HL-60 (cell line): ENCODE measurements around the gene SKIC8.

Source experiments
- DNase-seq, 2 experiments: peaks; one replicate each; pipeline ENCODE4 v3.0.0-alpha.2; 2010 to 2020; ENCODE audit warnings: low read depth in 1 of 2, low spot score in 1 of 2
- H3K27ac ChIP-seq: fragments of 250-450 bp; sonication (Bioruptor Pico); replicated peaks from 2 replicates; pipeline ENCODE4 v1.5.1; 2020; ENCODE audit warnings: mild to moderate bottlenecking, moderate library complexity
- H3K27me3 ChIP-seq: fragments of 250-450 bp; sonication (Bioruptor Pico); 2 replicates; pipeline ENCODE4 v1.5.1; 2021; ENCODE audit warnings: mild to moderate bottlenecking, moderate library complexity; ENCODE audit not compliant: insufficient read depth, poor library complexity, severe bottlenecking
- H3K4me3 ChIP-seq: replicated peaks from 2 replicates; pipeline ENCODE4 v1.5.1; 2011; ENCODE audit warnings: mild to moderate bottlenecking, control low read depth, low read length; ENCODE audit not compliant: insufficient read depth
- GABPA ChIP-seq: IDR thresholded peaks from 2 replicates; pipeline ENCODE4 v1.6.1; 2012; ENCODE audit warnings: low read depth
- POLR2AphosphoS5 ChIP-seq: IDR thresholded peaks from 2 replicates; pipeline ENCODE4 v1.6.1; 2012; ENCODE audit warnings: low read depth
- SPI1 ChIP-seq: IDR thresholded peaks from 2 replicates; pipeline ENCODE4 v1.6.1; 2012; ENCODE audit warnings: low read depth, mild to moderate bottlenecking, borderline replicate concordance
- TF ChIP-seq, protein P1 (sequence below): IDR thresholded peaks from one replicate; pipeline ENCODE4 v1.5.1; 2011; ENCODE audit warnings: low read length, control low read depth, inconsistent platforms; ENCODE audit not compliant: insufficient read depth
- TF ChIP-seq, protein P2 (sequence below): IDR thresholded peaks from 2 replicates; pipeline ENCODE4 v1.6.1; 2012; ENCODE audit warnings: low read depth; ENCODE audit not compliant: insufficient replicate concordance

Gene SKIC8

DNA sequence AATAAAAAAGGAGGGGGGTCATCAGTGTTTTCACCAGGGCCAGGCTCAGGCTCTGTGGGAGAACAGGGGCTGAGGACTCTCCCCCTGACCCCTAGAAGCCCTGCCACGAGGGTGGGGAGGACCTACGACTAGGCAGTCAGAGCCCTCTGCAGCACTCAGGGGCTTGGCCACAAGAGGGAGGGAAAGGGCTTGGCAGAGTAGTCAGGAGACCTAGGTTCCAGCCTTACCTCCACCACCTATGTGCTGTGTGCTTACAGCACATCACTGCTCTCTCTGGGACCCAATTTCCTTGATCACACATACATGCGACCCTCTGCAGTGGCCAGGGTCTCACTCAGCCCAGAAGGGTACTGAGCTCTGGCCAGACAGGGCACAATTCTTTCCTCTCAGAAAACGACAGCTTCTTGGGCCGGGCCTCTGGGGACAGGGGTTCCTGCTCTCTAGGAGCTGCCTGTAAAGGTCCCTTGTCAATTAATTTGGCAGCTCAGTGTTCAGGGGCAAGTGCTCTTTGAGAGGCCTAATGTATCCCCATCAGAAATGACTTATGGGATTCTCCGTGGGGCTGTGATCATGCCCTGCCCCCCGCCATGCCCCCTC lies 16.4 kb upstream of the SKIC8 start:
- Histone ChIP-seq H3K4me3 (no peak overlapping the region), H3K27ac (no peak overlapping the region), H3K27me3 (no peaks in the 10 kb centered on the region)
- DNase-seq, result peak in 1 of 2 experiments; percentile 43
- TF ChIP-seq, protein P1, sequence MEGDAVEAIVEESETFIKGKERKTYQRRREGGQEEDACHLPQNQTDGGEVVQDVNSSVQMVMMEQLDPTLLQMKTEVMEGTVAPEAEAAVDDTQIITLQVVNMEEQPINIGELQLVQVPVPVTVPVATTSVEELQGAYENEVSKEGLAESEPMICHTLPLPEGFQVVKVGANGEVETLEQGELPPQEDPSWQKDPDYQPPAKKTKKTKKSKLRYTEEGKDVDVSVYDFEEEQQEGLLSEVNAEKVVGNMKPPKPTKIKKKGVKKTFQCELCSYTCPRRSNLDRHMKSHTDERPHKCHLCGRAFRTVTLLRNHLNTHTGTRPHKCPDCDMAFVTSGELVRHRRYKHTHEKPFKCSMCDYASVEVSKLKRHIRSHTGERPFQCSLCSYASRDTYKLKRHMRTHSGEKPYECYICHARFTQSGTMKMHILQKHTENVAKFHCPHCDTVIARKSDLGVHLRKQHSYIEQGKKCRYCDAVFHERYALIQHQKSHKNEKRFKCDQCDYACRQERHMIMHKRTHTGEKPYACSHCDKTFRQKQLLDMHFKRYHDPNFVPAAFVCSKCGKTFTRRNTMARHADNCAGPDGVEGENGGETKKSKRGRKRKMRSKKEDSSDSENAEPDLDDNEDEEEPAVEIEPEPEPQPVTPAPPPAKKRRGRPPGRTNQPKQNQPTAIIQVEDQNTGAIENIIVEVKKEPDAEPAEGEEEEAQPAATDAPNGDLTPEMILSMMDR, result peak; percentile 36
- TF ChIP-seq GABPA, result no peak

DNA sequence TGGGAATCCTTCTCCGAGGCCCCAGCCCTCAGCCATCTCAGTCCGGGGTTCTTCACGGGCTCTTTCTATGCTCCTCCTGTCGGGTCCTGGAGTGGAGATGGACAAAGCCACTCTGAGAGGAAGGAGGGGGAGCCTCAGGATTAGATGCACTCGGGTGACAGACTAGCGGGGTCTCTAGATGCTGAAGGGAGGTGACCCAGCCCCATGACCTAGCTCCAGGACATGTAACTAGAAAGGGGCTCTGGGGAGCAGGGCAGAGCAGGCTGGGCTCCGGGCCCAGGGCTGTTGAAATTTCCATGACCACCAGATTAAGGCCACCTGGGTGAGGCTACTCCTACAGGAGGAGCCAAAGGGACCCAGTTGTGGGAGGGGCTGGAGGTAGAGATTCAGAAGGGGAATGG lies 14.8 kb upstream of the SKIC8 start:
- TF ChIP-seq, protein P1, result no peak
- no peak for TF ChIP-seq SPI1
- TF ChIP-seq POLR2AphosphoS5, result no peak
- TF ChIP-seq, protein P2, sequence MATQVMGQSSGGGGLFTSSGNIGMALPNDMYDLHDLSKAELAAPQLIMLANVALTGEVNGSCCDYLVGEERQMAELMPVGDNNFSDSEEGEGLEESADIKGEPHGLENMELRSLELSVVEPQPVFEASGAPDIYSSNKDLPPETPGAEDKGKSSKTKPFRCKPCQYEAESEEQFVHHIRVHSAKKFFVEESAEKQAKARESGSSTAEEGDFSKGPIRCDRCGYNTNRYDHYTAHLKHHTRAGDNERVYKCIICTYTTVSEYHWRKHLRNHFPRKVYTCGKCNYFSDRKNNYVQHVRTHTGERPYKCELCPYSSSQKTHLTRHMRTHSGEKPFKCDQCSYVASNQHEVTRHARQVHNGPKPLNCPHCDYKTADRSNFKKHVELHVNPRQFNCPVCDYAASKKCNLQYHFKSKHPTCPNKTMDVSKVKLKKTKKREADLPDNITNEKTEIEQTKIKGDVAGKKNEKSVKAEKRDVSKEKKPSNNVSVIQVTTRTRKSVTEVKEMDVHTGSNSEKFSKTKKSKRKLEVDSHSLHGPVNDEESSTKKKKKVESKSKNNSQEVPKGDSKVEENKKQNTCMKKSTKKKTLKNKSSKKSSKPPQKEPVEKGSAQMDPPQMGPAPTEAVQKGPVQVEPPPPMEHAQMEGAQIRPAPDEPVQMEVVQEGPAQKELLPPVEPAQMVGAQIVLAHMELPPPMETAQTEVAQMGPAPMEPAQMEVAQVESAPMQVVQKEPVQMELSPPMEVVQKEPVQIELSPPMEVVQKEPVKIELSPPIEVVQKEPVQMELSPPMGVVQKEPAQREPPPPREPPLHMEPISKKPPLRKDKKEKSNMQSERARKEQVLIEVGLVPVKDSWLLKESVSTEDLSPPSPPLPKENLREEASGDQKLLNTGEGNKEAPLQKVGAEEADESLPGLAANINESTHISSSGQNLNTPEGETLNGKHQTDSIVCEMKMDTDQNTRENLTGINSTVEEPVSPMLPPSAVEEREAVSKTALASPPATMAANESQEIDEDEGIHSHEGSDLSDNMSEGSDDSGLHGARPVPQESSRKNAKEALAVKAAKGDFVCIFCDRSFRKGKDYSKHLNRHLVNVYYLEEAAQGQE, result no peak
- TF ChIP-seq GABPA, result no peak

DNA sequence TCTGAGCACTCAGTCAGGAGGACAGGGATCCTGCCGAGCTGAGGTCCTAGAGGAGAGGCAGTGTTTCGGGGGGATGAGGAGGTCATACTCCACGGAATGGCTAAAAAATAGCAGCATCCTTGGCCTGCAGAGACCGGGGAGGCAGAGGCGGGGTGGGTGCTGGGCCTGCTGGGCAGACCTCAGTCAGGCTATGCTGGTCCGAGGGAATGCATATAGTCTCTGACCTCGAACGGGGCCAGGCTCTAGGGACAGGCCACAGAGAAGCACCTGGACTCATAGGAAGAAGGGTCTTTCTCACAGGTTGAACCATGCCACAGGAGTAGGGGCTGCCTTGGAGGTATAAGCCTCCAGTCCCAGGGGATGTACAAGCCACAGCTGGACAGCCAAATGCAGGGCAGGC lies 14.0 kb upstream of the SKIC8 start:
- DNase-seq, result no peak
- H3K4me3 ChIP-seq, result no peak overlapping the region
- H3K27ac ChIP-seq, result no peak overlapping the region
- no peak for TF ChIP-seq GABPA
- TF ChIP-seq, protein P1, result no peak
- no peaks in the 10 kb centered on the region for H3K27me3 ChIP-seq

More for the DNA sequence above, 14.8 kb upstream of the SKIC8 start:
- H3K4me3 ChIP-seq, result no peak overlapping the region
- DNase-seq, result no peak
- no peaks in the 10 kb centered on the region for H3K27me3 ChIP-seq
- H3K27ac ChIP-seq, result no peak overlapping the region

DNA sequence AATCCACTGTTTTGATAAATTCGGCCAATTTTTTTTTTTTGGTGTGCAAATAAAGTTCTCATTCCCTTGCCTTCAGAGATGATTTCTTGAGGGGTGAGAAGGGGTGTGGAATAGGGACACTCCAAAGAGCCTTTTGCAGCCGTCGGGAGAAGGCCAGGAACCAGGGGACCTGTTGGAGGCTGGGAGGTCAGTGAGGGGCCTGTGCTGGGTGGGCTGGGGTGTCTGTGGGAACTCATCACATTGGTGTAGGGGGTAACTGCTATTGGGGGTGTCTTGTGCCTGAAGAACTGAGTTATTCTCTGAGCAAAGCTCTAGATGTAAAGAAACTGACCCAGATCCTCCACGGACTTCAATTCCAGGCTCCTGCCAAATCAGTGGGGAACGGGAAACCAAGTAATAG lies 13.5 kb upstream of the SKIC8 start:
- Histone ChIP-seq H3K27me3 (no peaks in the 10 kb centered on the region), H3K4me3 (no peak overlapping the region), H3K27ac (no peak overlapping the region)
- no peak for DNase-seq
- TF ChIP-seq POLR2AphosphoS5 (no peak), GABPA (no peak), SPI1 (no peak)
- TF ChIP-seq, protein P2, result no peak
- TF ChIP-seq, protein P1, result no peak
